Spleen (tissue), 11 donors: Measurements from ENCODE around the gene GRAMD2B. TPM values are rescaled to one million over a fixed set of nuclear protein-coding genes. Genes with fewer than 3 reads are reported as not detected.
A peak's percentile ranks its signal among the peaks of the same experiment; 100 is the strongest.

Experiments
- DNase-seq: peaks from one replicate; pipeline ENCODE4 v3.0.0-alpha.2; 2020
- H3K27ac ChIP-seq, 8 donors: fragments of 200-600 bp; sonication (generic) in 7 of 8; 1 replicate in 4 of 8; 2 replicates in 4 of 8; pipeline versions ENCODE4 v1.5.0 to v1.8.0; 2016 to 2021; ENCODE audit warnings: inconsistent platforms in 4 of 8, mild to moderate bottlenecking in 4 of 8, moderate library complexity in 1 of 8
- H3K27me3 ChIP-seq, 7 donors: fragments of 200-600 bp; sonication (generic) in 6 of 7; replicated peaks in 1 of 7; 1 replicate in 4 of 7; 2 replicates in 3 of 7; pipeline versions ENCODE4 v1.5.0 to v1.8.0; 2016 to 2021; ENCODE audit warnings: inconsistent platforms in 3 of 7, mild to moderate bottlenecking in 1 of 7
- H3K36me3 ChIP-seq, 6 donors: fragments of 200-600 bp; sonication (generic) in 5 of 6; 1 replicate in 4 of 6; 2 replicates in 2 of 6; pipeline versions ENCODE4 v1.5.0 to v1.8.0; 2016 to 2021; ENCODE audit warnings: inconsistent platforms in 2 of 6
- H3K4me1 ChIP-seq, 6 donors: fragments of 200-600 bp; sonication (generic) in 5 of 6; 1 replicate in 3 of 6; 2 replicates in 3 of 6; pipeline versions ENCODE4 v1.5.0 to v1.8.0; 2016 to 2021; ENCODE audit warnings: inconsistent platforms in 3 of 6
- H3K4me3 ChIP-seq, 8 donors: fragments of 200-600 bp; sonication (generic) in 7 of 8; 1 replicate in 4 of 8; 2 replicates in 4 of 8; pipeline versions ENCODE4 v1.5.0 to v1.8.0; 2016 to 2021; ENCODE audit warnings: inconsistent platforms in 4 of 8, mild to moderate bottlenecking in 4 of 8, moderate library complexity in 2 of 8
- H3K9me3 ChIP-seq, 8 donors: fragments of 200-600 bp; sonication (generic) in 7 of 8; 1 replicate in 4 of 8; 2 replicates in 4 of 8; pipeline versions ENCODE4 v1.5.0 to v1.8.0; 2016 to 2021; ENCODE audit warnings: inconsistent platforms in 4 of 8
- POLR2A ChIP-seq, 3 donors: fragments of 450-650 bp; IDR thresholded peaks; one replicate each; pipeline ENCODE4 v1.5.1; 2017; ENCODE audit warnings: antibody characterized with exemption in 3 of 3, mild to moderate bottlenecking in 1 of 3
- POLR2AphosphoS5 ChIP-seq, 3 donors: sonication (generic); formaldehyde crosslinking; IDR thresholded peaks; one replicate each; pipeline ENCODE4 v1.5.1; 2017; ENCODE audit warnings: antibody characterized with exemption in 3 of 3
- WGBS, 5 donors: extraction: QIAGEN DNeasy Blood & Tissue Kit in 3 of 5; methylation state at CpG; one replicate each; pipeline versions ENCODE4 v1.1.5 to v1.1.7; 2013 to 2018; 5-methylcytosine and 5-hydroxymethylcytosine counted together
- intact Hi-C: fragments of 100-400 bp; cut with DNase I; formaldehyde crosslinking; loops from one replicate; pipeline ENCODE4 v1.15.0; 2023; ENCODE audit warnings: low total_unique reads
- polyA plus RNA-seq, 3 donors: library from polyadenylated mRNA; stranded (reverse); fragments of 200-250 nt; gene quantifications; one replicate each; pipeline ENCODE4 v1.2.1, GENCODE V29; 2013
- total RNA-seq, 7 donors: library from RNA; depleted of rRNA in 3 of 7; stranded (reverse); fragments of >200 nt in 3 of 7; fragmentation: NEBNext Ultra II Directional in 4 of 7; extraction: Animal tissue kit (Norgen Biotek cat#: 25700) in 4 of 7; gene quantifications; one replicate each; pipeline versions ENCODE4 v1.1.0 to v1.2.1, GENCODE V29; 2016 to 2021
- TF ChIP-seq, protein P1 (sequence below), 11 experiments: fragments of 200-600 bp in 7 of 11; fragments of 450-650 bp in 4 of 11; sonication (generic) in 4 of 11; IDR thresholded peaks in 8 of 11; conservative IDR thresholded peaks in 3 of 11; 1 replicate in 7 of 11; 2 replicates in 4 of 11; pipeline versions ENCODE4 v1.4.0 to v1.8.0; 2016 to 2021; ENCODE audit warnings: antibody characterized with exemption in 11 of 11, inconsistent platforms in 4 of 11, mild to moderate bottlenecking in 1 of 11
- donor health status: healthy with polysubstance abuse.
- donor health status: DM: no; HTN: no; CAD: no; lungs with moderate emphysema.
- donor health status: DM: no; HTN: no; CAD: no.
- donor health status: Bipolar disorder and iron deficiency.
- donor health status: healthy.
- donor health status: DM: no; HTN: no; CAD: no.
- donor health status: DM: yes; HTN: yes; CAD: no.

The GRAMD2B gene
- total and polyA plus RNA-seq, 10 donors, result 3.0 to 28.7 (median 10.9) TPM

DNA sequence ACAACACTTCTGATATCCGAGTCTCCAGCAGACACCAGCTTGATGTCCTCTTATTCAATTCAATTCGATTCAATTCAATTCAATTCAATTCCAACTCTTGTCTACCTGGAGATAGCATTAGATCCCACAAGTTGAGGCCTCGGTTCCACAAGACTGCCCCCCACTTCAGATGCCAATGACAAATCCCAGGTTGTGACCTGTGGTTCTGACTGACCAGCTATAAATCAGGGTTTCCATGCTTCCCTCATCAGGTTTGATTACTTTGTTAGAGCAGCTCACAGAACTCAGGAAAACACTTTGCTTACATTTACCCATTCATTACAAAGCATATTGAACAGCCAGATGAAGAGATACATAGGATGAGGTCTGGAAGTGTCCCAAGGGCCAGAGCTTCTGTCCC lies 89.2 kb downstream of the GRAMD2B start:
- DNase-seq, result no peak
- TF ChIP-seq, protein P1, sequence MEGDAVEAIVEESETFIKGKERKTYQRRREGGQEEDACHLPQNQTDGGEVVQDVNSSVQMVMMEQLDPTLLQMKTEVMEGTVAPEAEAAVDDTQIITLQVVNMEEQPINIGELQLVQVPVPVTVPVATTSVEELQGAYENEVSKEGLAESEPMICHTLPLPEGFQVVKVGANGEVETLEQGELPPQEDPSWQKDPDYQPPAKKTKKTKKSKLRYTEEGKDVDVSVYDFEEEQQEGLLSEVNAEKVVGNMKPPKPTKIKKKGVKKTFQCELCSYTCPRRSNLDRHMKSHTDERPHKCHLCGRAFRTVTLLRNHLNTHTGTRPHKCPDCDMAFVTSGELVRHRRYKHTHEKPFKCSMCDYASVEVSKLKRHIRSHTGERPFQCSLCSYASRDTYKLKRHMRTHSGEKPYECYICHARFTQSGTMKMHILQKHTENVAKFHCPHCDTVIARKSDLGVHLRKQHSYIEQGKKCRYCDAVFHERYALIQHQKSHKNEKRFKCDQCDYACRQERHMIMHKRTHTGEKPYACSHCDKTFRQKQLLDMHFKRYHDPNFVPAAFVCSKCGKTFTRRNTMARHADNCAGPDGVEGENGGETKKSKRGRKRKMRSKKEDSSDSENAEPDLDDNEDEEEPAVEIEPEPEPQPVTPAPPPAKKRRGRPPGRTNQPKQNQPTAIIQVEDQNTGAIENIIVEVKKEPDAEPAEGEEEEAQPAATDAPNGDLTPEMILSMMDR (IDR thresholded peaks at IDR 0.05 in 8 of 11, conservative IDR thresholded peaks at IDR 0.05 in 3 of 11), result no peak
- no peak for TF ChIP-seq POLR2AphosphoS5 (IDR thresholded peaks at IDR 0.05)
- TF ChIP-seq POLR2A (IDR thresholded peaks at IDR 0.05), result no peak
- Histone ChIP-seq H3K36me3 (no peaks in the 10 kb centered on the region), H3K4me3 (no peak overlapping the region), H3K9me3 (no peaks in the 10 kb centered on the region), H3K4me1 (peaks cover 0 to 30% (median 10%) of the 10 kb centered on the region in 6 donors), H3K27me3 (no peaks in the 10 kb centered on the region), H3K27ac (peak overlapping the region in 5 of 8 donors; percentile 53 to 77 (median 59))
- intact Hi-C loops, result no loop called here
- WGBS, 5 donors, result 77 to 97% (median 91%) methylated on average over 3 of the region's 3 CpGs

DNA sequence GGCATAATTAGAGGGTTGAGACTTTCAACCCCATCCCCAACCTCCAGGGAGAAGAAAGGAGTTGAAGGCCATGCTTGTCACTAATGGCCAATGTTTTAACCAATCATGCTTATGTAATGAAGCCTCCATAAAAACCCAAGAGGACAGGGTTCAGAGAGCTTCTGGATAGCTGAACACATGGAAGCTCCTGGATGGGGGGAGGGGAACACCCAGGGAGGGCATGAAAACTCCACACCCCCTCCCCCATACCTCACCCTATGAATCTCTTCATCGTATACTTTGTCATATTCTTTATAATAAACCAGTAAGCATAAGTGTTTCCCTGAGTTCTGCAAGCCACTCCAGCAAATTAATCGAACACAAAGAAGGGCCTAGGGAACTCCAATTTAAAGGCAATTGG lies 90.1 kb downstream of the GRAMD2B start:
- H3K27me3 ChIP-seq, result no peaks in the 10 kb centered on the region
- DNase-seq, result no peak
- peak overlapping the region in 7 of 8 donors; percentile 19 to 77 (median 57) for H3K27ac ChIP-seq
- intact Hi-C loops, result no loop called here
- no peak overlapping the region for H3K4me3 ChIP-seq
- no peaks in the 10 kb centered on the region for H3K9me3 ChIP-seq
- peaks cover 0 to 25% (median 10%) of the 10 kb centered on the region in 6 donors for H3K4me1 ChIP-seq
- WGBS, 5 donors, result 74 to 88% (median 82%) methylated on average over 2 of the region's 2 CpGs
- H3K36me3 ChIP-seq, result no peaks in the 10 kb centered on the region
- TF ChIP-seq, protein P1 (IDR thresholded peaks at IDR 0.05 in 8 of 11, conservative IDR thresholded peaks at IDR 0.05 in 3 of 11), result no peak
- TF ChIP-seq POLR2AphosphoS5 (IDR thresholded peaks at IDR 0.05), result no peak
- TF ChIP-seq POLR2A (IDR thresholded peaks at IDR 0.05), result no peak

DNA sequence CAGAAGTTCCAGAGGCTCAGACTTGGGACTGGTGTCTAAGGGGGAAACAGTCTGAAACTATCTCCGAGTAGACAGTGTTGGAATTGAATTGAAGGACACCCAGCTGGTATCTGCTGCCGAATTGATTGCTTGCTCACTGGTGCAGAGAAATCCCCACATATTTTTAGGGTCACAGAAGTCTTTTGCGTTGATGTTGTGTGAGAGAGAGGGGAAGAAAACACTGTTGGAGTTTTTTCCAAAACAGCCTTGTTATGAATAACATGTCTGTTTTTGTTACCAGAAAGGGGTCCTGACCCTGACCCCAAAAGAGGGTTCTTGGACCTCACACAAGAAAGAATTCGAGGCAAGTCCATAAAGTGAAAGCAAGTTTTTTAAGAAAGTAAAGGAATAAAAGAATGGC lies 90.5 kb downstream of the GRAMD2B start:
- DNase-seq, result no peak
- Histone ChIP-seq H3K4me3 (no peak overlapping the region), H3K36me3 (no peaks in the 10 kb centered on the region), H3K4me1 (peaks cover 0 to 21% (median 8%) of the 10 kb centered on the region in 6 donors), H3K9me3 (no peaks in the 10 kb centered on the region), H3K27me3 (no peaks in the 10 kb centered on the region), H3K27ac (peak overlapping the region in 7 of 8 donors; percentile 19 to 77 (median 57))
- TF ChIP-seq, protein P1 (IDR thresholded peaks at IDR 0.05 in 8 of 11, conservative IDR thresholded peaks at IDR 0.05 in 3 of 11), result no peak
- TF ChIP-seq POLR2A (IDR thresholded peaks at IDR 0.05) (no peak), POLR2AphosphoS5 (IDR thresholded peaks at IDR 0.05) (peak in 1 of 3 donors; percentile 27)
- WGBS, 5 donors, result 63 to 81% (median 72%) methylated on average over 4 of the region's 4 CpGs
- intact Hi-C loops, result no loop called here

DNA sequence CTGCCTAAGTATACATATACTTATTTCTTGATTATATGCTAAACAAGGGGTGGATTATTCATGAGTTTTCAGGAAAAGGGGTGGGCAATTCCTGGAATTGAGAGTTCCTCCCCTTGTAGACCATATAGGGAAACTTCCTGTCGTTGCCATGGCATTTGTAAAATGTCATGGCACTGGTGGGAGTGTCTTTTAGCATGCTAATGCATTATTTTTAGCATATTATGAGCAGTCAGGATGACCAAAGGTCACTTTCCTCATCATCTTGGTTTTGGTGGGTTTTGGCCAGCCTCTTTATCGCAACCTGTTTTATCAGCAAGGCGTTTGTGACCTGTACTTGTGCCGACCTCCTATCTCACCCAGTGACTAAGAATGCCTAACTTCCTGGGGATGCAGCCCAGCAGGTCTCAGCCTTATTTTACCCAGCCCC lies 90.9 kb downstream of the GRAMD2B start:
- WGBS, 5 donors, result 81 to 93% (median 85%) methylated on average over 4 of the region's 4 CpGs
- DNase-seq, result no peak
- Histone ChIP-seq H3K36me3 (no peaks in the 10 kb centered on the region), H3K27ac (peak overlapping the region in 7 of 8 donors; percentile 32 to 77 (median 59)), H3K9me3 (no peaks in the 10 kb centered on the region), H3K4me1 (peaks cover 0 to 16% (median 4%) of the 10 kb centered on the region in 6 donors), H3K4me3 (no peak overlapping the region), H3K27me3 (no peaks in the 10 kb centered on the region)
- no peak for TF ChIP-seq POLR2AphosphoS5 (IDR thresholded peaks at IDR 0.05)
- no peak for TF ChIP-seq POLR2A (IDR thresholded peaks at IDR 0.05)
- TF ChIP-seq, protein P1 (IDR thresholded peaks at IDR 0.05 in 8 of 11, conservative IDR thresholded peaks at IDR 0.05 in 3 of 11), result no peak
- intact Hi-C loops, result no loop called here
